ENCODE data around the gene KIAA1614.

The KIAA1614 gene

GRCh38 chr1:180924939-180925338, 12.2 kb downstream of the KIAA1614 start:
- no peak for DNase-seq (ENCODE audit: low read depth in 2 of 2)

- DNase-seq (ENCODE audit: low read depth in 2 of 2): no peak
These were observed 12.9 kb downstream of the KIAA1614 start for GRCh38 chr1:180925471-180926051.

GRCh38 chr1:180926164-180926981, 13.7 kb downstream of the KIAA1614 start:
- DNase-seq (ENCODE audit: low read depth in 2 of 2): no peak

GRCh38 chr1:180927348-180927747, 14.7 kb downstream of the KIAA1614 start:
- no peak for DNase-seq (ENCODE audit: low read depth in 2 of 2)

GRCh38 chr1:180927841-180928240, 15.1 kb downstream of the KIAA1614 start:
- DNase-seq (ENCODE audit: low read depth in 2 of 2): no peak

- no peak for DNase-seq (ENCODE audit: low read depth in 2 of 2)
These were observed 15.9 kb downstream of the KIAA1614 start for GRCh38 chr1:180928331-180929230.

- no peak for DNase-seq (ENCODE audit: low read depth in 2 of 2)
These were observed 16.7 kb downstream of the KIAA1614 start for GRCh38 chr1:180929389-180929788.

GRCh38 chr1:180930687-180931086, 18.0 kb downstream of the KIAA1614 start:
- no peak for DNase-seq (ENCODE audit: low read depth in 2 of 2)

GRCh38 chr1:180931529-180931928, 18.8 kb downstream of the KIAA1614 start:
- DNase-seq (ENCODE audit: low read depth in 2 of 2): no peak

GRCh38 chr1:180932378-180932777, 19.7 kb downstream of the KIAA1614 start:
- DNase-seq (ENCODE audit: low read depth in 2 of 2): no peak

GRCh38 chr1:180933141-180933540, 20.4 kb downstream of the KIAA1614 start:
- no peak for DNase-seq (ENCODE audit: low read depth in 2 of 2)

GRCh38 chr1:180934563-180934962, 21.9 kb downstream of the KIAA1614 start:
- no peak for DNase-seq (ENCODE audit: low read depth in 2 of 2)

GRCh38 chr1:180935326-180936109, 22.8 kb downstream of the KIAA1614 start:
- no peak for DNase-seq (ENCODE audit: low read depth in 2 of 2)

- no peak for DNase-seq (ENCODE audit: low read depth in 2 of 2)
These were observed 23.7 kb downstream of the KIAA1614 start for GRCh38 chr1:180936110-180937011.

GRCh38 chr1:180937012-180937372, 24.3 kb downstream of the KIAA1614 start:
- DNase-seq (ENCODE audit: low read depth in 2 of 2): no peak

GRCh38 chr1:180937624-180938225, 25.0 kb downstream of the KIAA1614 start:
- DNase-seq (ENCODE audit: low read depth in 2 of 2): no peak

- DNase-seq (ENCODE audit: low read depth in 2 of 2): no peak
These were observed 26.5 kb downstream of the KIAA1614 start for GRCh38 chr1:180939073-180939710.

GRCh38 chr1:180939711-180940103, 27.0 kb downstream of the KIAA1614 start:
- DNase-seq (ENCODE audit: low read depth in 2 of 2): no peak

GRCh38 chr1:180940445-180940844, 27.7 kb downstream of the KIAA1614 start:
- no peak for DNase-seq (ENCODE audit: low read depth in 2 of 2)
